ENCODE data around the gene DYRK3. TPM values are rescaled to one million over a fixed set of nuclear protein-coding genes. Genes with fewer than 3 reads are reported as not detected.

The DYRK3 gene
- total and polyA plus RNA-seq, 5 donors = 15.7 to 29.8 (median 22.5) TPM

DNA sequence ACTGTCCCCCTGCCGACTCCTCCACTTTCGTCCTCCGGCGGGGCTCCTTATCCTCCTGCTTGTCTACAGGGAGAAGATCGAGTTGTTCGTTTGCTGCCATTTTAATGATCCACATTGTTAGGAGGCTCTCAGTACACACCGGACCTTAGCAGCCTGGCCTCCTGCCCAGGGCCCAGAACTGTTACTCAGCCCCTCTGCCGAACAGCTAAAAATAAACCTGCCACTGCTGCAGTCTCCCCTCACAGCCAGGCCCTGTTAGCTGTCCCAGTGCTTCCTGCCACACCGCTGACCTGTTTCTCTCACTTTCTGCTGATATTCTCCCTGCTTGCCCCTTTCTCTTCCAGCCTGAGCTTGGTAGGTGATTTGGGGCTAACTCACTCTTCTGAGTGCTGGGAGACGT, 57.7 kb downstream of the DYRK3 start:
- Histone ChIP-seq H3K4me1 (ENCODE audit: control insufficient read depth, insufficient read depth, low read length) (peaks cover 72% of the 10 kb centered on the region), H3K4me3 (ENCODE audit: low read length) (no peak overlapping the region), H3K27me3 (ENCODE audit: control insufficient read depth, insufficient read depth) (no peaks in the 10 kb centered on the region), H3K9me3 (ENCODE audit: control insufficient read depth, low read length) (no peaks in the 10 kb centered on the region), H3K27ac (ENCODE audit: low read length) (peak overlapping the region; percentile 100)
- WGBS = 16% methylated on average over 10 of the region's 10 CpGs
- DNase-seq (peak; percentile 83 to 93 (median 92)), ATAC-seq (peak; percentile 82 to 83)
- intact Hi-C loops (cut with DNase I) = no loop called here

DNA sequence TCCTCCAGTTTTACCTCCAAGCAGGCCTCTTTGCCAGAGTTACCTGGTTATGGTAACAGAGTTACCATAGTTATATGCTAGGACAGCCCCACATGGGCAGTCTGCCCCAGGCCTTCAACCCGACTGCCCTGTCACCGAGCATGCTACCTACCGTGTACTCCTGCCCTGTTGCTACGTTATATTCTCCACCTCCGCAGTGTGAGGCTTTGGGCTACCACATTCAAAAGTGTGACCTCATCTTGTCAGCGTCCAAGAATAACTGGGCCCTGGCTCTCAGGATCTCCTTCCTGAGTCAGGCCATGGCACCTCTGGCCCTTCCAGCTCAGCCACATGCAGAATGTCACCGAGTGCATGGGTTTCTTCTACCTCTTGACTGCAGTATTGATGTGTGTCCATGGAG, 58.3 kb downstream of the DYRK3 start:
- ATAC-seq (peak; percentile 53 to 74), DNase-seq (peak; percentile 64 to 70 (median 66))
- peak overlapping the region; percentile 100 for H3K27ac ChIP-seq (ENCODE audit: low read length)
- H3K9me3 ChIP-seq (ENCODE audit: control insufficient read depth, low read length) = no peaks in the 10 kb centered on the region
- no peak overlapping the region for H3K4me3 ChIP-seq (ENCODE audit: low read length)
- intact Hi-C loops (cut with DNase I) = no loop called here
- peaks cover 70% of the 10 kb centered on the region for H3K4me1 ChIP-seq (ENCODE audit: control insufficient read depth, insufficient read depth, low read length)
- no peaks in the 10 kb centered on the region for H3K27me3 ChIP-seq (ENCODE audit: control insufficient read depth, insufficient read depth)
- WGBS = 26% methylated on average over 7 of the region's 7 CpGs

DNA sequence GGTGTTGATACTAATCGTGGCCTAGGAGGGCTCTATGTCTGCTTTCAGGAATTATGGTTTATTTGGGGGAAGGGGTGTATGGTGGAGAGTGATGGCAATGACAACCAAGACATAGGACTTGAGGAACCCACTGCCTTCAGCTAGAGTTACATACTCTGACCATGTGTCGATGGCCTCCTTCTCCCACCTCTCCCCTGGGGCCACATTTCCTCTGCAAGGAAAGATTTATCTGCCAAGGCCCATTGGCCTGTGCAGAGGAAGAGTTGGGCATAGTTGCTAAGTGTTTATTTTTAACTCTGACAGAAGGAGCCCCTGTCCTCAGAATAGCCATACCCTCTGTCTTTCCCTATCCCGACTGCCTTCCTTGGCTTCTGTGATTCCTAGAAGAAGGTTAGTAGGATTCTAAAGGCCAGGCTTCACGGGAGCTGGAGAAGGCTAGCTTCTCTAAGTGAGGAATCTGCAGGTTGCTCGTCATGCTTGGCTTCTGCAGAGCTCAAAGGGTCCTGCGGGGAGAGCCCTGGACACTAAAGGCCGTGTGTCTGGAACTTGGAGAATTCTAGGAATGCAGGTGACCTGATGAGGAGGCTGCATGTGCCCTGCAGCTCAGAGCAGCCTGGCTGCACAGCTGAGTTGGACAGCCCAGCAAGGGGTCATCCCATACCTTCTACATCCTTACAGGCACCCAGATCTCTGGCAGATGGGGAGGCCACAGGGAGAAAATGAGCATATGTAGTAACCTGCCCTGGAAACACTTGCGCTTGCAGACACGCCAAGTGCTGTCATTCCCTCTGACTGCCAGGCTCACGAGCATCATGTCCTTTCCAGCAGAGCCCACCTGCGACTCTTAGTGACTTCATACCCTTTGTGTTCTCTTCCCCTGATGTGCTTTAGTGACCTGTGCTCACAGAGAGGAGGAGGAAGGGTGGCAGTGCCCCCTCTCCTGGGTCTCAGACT, 59.1 kb downstream of the DYRK3 start:
- no peak for ATAC-seq
- Histone ChIP-seq H3K4me1 (ENCODE audit: control insufficient read depth, insufficient read depth, low read length) (peaks cover 76% of the 10 kb centered on the region), H3K27me3 (ENCODE audit: control insufficient read depth, insufficient read depth) (no peaks in the 10 kb centered on the region), H3K9me3 (ENCODE audit: control insufficient read depth, low read length) (no peaks in the 10 kb centered on the region), H3K4me3 (ENCODE audit: low read length) (no peak overlapping the region), H3K27ac (ENCODE audit: low read length) (peak overlapping the region; percentile 100)
- DNase-seq = no peak
- 43% methylated on average over 11 of the region's 11 CpGs for WGBS
- intact Hi-C loops (cut with DNase I) = no loop called here

DNA sequence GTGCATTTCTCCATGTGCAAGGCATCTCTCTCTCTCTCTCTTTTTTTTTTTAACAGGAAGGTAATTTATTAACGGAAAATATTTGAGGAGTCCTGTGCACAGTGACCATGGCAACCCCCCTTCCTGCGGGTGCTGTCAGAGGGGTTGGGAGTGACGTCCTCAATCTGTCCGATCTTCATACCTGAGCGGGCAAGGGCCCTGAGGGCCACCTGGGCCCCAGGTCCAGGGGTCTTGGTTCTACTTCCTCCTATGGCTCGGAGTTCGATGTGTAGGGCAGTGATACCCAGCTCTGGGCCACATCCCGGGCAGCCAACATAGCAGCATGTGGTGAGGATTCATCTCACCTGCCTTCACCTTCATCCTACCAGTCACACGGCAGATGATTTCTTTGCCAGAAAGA, 60.4 kb downstream of the DYRK3 start:
- Histone ChIP-seq H3K9me3 (ENCODE audit: control insufficient read depth, low read length) (no peaks in the 10 kb centered on the region), H3K4me1 (ENCODE audit: control insufficient read depth, insufficient read depth, low read length) (peaks cover 76% of the 10 kb centered on the region), H3K27me3 (ENCODE audit: control insufficient read depth, insufficient read depth) (no peaks in the 10 kb centered on the region), H3K4me3 (ENCODE audit: low read length) (no peak overlapping the region), H3K27ac (ENCODE audit: low read length) (no peak overlapping the region)
- intact Hi-C loops (cut with DNase I) = no loop called here
- DNase-seq (no peak), ATAC-seq (no peak)
- WGBS = 71% methylated on average over 9 of the region's 9 CpGs

DNA sequence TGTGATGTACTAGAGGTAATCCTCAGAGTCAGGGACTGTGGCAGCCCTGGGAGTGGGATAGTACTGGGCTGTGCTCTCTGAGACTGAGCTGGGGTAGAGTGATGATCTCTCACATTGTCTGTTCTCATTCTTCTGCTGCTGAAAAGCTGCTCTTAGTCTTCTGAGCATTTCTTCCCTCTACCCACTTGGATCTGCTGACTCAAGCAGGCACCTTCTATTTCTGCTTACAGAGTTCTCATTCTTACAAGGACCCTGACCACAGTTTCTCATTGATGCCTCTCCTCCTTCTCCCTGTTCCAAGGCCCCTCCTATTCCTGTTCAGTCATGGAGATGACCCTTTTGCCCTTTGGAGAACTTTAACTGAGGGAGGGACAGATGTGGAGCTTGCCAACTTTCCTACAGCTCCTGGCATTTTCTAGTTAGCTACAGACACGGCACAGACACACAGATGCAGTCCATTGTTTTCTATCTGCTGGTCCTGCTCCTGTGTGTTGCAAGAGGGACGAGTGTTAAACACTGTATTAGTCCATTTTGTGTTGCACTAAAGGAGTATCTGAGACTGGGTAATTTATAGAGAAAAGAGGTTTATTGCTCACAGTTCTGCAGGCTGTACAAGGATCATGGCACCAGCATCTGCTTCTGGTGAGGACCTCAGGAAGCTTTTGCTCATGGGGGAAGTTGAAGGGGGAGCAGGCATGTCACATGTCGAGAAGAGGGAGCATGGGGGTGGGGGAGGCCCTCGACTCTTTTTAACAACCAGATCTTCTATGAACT, 61.7 kb downstream of the DYRK3 start:
- Histone ChIP-seq H3K4me3 (ENCODE audit: low read length) (no peak overlapping the region), H3K4me1 (ENCODE audit: control insufficient read depth, insufficient read depth, low read length) (peaks cover 69% of the 10 kb centered on the region), H3K9me3 (ENCODE audit: control insufficient read depth, low read length) (no peaks in the 10 kb centered on the region), H3K27ac (ENCODE audit: low read length) (peak overlapping the region; percentile 71), H3K27me3 (ENCODE audit: control insufficient read depth, insufficient read depth) (no peaks in the 10 kb centered on the region)
- ATAC-seq = peak; percentile 9 to 65
- intact Hi-C loops (cut with DNase I) = no loop called here
- 46% methylated on average over 4 of the region's 4 CpGs for WGBS
- no peak for DNase-seq

DNA sequence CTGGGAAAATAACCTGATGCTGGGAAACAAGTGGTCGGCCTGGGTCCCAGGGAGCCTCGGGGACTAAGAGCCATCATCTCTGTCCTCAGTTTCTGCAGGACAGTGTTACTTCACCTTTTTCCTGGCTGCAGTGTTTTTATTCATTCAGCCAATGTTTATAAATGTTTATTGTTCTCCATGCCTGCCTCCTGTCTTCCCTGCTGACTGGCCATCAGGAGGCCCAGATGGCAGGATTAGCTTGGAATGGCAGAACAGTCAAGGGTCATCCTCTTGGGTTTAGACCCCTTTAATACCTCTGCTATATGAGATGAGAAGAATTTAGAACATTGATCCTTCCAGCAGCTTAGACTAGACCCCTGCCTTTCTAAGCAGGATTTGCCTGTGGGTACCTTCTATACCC, 62.7 kb downstream of the DYRK3 start:
- peaks cover 66% of the 10 kb centered on the region for H3K4me1 ChIP-seq (ENCODE audit: control insufficient read depth, insufficient read depth, low read length)
- H3K4me3 ChIP-seq (ENCODE audit: low read length) = no peak overlapping the region
- H3K9me3 ChIP-seq (ENCODE audit: control insufficient read depth, low read length) = no peaks in the 10 kb centered on the region
- no peak for ATAC-seq
- no peaks in the 10 kb centered on the region for H3K27me3 ChIP-seq (ENCODE audit: control insufficient read depth, insufficient read depth)
- intact Hi-C loops (cut with DNase I) = no loop called here
- 93% methylated on average over 2 of the region's 2 CpGs for WGBS
- no peak for DNase-seq
- peak overlapping the region; percentile 71 for H3K27ac ChIP-seq (ENCODE audit: low read length)

Other genes with a start within 250 kb of the DYRK3 start
- 1 to 10 TPM; 1.1 to 2.0 (median 1.5) TPM for gene IKBKE, start 165.1 kb upstream of the DYRK3 start, total RNA-seq
- 0.54 TPM for gene IKBKE, start 165.1 kb upstream of the DYRK3 start, polyA plus RNA-seq
- gene RASSF5, start 128.0 kb upstream of the DYRK3 start, total RNA-seq = 10 to 100 TPM; 17.4 to 29.0 (median 22.0) TPM
- gene RASSF5, start 128.0 kb upstream of the DYRK3 start, polyA plus RNA-seq = 9.3 TPM
- gene EIF2D, start 23.1 kb upstream of the DYRK3 start, total RNA-seq = 10 to 100 TPM; 24.6 to 28.0 (median 25.8) TPM
- 23.0 TPM for gene EIF2D, start 23.1 kb upstream of the DYRK3 start, polyA plus RNA-seq
- gene MAPKAPK2, start 49.4 kb downstream of the DYRK3 start, total RNA-seq = 100 to 1,000 TPM; 192 to 221 (median 216) TPM
- 129 TPM for gene MAPKAPK2, start 49.4 kb downstream of the DYRK3 start, polyA plus RNA-seq
- not detected for gene IL19, start 135.2 kb downstream of the DYRK3 start, total RNA-seq
- gene IL19, start 135.2 kb downstream of the DYRK3 start, polyA plus RNA-seq = not detected
- 1 to 10 TPM in 3 of 4 donors, under 1 TPM in 1; 0.59 to 5.9 (median 1.3) TPM for gene IL10, start 137.0 kb downstream of the DYRK3 start, total RNA-seq
- gene IL10, start 137.0 kb downstream of the DYRK3 start, polyA plus RNA-seq = 0.75 TPM
- not detected for gene IL20, start 230.1 kb downstream of the DYRK3 start, total RNA-seq
- gene IL20, start 230.1 kb downstream of the DYRK3 start, polyA plus RNA-seq = not detected